ENCODE measurements around the gene NCOA7.
"Not testable (repeated sequence)": the region's sequence is repeated elsewhere in the genome, so short reads cannot be mapped to it uniquely, and the experiment has no call there.

The NCOA7 gene

GRCh38 chr6:125927761-125928160 lies 137.0 kb downstream of the NCOA7 start:
- no peak for DNase-seq

GRCh38 chr6:125930765-125931418 lies 140.1 kb downstream of the NCOA7 start:
- no peak for DNase-seq

DNA sequence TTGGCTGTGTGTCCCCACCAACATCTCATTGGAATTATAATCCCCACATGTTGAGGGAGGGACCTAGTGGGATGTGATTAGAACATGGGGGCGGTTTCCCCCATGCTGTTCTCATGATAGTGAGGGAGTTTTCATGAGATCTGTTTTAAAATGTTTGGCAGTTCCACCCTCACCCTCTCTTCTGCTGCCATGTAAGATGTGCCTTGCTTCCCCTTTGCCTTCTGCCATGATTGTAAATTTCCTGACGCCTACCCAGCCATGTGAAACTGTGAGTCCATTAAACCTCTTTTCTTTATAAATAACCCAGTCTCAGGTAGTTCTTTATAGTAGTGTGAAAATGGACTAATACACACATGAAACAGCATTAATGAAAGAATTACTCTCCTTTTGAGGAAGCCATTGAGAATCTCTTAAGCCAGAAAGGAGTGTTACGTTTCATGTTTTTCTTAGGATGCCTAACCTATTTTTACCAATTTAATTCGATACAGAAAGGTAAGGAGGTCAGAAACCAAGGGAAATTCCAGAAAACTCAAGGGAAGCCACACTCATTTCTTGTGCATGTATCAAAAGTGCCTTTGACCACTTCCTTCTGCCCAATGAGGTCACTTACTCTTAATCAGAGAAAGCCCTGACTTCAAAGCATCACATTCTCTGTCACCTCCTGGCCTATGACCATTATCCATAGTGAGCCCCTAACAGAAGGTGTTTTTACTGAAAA lies 141.1 kb downstream of the NCOA7 start:
- no peak for DNase-seq

DNA sequence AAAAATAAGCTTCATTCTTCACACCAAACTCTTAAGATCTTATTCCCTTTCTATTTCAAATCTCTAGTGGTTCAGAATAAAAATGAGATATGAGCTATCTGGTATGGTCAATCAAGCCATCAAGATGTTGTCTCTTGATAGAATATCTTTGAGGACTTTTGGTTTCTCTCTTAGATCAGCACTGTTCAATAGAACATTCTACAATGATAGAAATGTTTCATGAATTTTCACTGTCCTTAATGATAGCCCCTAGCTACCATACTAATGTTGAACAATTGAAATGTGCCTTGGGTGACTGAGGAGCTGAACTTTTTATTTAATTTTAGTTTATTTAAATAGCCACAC lies 141.7 kb downstream of the NCOA7 start:
- no peak for DNase-seq

DNA sequence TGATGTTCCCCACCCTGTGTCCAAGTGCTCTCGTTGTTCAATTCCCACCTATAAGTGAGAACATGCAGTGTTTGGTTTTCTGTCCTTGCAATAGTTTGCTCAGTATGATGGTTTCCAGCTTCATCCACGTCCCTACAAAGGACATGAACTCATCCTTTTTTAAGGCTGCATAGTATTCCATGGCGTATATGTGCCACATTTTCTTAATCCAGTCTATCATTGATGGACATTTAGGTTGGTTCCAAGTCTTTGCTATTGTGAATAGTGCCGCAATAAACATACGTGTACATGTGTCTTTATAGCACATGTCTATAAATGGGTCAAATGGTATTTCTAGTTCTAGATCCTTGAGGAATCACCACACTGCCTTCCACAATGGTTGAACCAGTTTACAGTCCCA lies 144.8 kb downstream of the NCOA7 start:
- not testable (repeated sequence) for DNase-seq

- DNase-seq, result no peak
Measured at GRCh38 chr6:125939026-125939425, 148.3 kb downstream of the NCOA7 start.

GRCh38 chr6:125939791-125940190 lies 149.0 kb downstream of the NCOA7 start:
- DNase-seq, result no peak

DNA sequence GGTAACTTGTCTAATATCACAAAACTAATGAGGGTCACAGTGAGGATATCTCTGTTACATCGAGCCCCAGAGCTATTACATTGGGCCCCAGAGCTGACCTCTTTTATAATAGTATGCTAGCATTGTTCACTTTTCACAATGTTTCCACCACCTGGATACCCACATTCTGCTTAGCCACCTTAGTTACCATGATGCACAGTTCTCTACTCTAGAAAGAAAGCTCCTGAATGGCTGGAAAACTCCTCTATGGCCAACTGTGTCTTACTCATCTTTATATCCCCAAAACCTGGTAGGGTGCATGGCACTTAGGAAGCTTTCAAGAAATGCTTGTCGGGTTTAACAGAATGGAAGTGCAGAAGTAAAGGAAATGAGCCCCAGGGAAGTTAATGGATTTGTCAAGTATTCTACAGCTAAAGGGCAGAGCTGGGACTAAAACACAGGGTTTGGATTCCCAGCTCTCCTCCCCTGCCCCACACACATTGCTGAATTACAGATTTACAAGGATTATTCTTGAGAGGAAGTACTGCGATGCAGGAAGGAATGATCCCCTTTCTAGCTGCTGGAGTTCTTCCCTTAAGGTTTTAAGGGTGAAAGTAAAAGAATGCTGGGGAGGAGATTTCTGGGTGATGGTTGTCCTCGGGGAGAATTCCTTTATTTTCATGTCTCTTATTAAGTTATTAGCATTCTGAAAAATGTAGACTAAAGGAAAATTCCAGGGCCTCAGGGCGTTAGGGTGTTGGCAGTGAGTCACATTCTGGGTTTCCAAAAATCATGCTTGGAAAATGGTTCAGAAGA lies 149.7 kb downstream of the NCOA7 start:
- DNase-seq, result no peak

DNA sequence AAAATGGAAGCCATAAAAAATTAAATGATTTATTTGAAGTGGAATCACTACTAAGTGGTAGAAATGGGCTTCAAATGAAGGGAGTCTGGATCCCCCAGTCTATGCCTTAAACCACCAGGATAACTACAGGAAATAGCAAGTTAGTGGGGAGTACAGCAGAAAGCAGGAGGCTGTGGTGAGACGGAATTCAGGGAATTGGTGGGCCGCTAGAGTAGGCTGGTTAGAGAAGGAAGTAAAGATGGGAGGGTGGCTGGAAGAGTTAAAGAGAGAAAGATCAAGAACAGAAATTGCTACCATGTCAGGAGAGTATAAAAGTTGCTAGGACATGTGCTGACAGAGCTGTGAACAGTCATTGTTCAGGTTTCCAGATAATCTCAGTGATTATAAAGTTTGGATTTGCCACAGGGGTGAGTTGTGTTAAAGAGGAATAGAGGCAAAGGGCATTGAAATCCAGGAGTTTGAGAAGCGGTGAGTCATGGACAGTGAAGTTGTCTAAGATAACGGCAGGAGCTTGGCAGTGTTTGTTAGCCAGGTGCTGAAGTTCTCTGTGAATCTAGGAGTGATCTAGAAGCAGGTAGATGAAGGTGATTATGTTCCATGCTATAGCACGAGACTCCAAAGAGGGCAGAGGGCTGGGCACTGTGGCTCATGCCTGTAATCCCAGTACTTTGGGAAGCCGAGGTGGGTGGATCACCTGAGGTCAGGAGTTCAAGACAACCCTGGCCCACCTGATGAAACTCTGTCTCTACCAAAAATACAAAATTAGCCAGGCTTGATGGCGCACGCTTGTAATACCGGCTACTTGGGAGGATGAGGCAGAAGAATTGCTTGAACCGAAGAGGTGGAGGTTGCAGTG lies 152.1 kb downstream of the NCOA7 start:
- no peak for DNase-seq

DNA sequence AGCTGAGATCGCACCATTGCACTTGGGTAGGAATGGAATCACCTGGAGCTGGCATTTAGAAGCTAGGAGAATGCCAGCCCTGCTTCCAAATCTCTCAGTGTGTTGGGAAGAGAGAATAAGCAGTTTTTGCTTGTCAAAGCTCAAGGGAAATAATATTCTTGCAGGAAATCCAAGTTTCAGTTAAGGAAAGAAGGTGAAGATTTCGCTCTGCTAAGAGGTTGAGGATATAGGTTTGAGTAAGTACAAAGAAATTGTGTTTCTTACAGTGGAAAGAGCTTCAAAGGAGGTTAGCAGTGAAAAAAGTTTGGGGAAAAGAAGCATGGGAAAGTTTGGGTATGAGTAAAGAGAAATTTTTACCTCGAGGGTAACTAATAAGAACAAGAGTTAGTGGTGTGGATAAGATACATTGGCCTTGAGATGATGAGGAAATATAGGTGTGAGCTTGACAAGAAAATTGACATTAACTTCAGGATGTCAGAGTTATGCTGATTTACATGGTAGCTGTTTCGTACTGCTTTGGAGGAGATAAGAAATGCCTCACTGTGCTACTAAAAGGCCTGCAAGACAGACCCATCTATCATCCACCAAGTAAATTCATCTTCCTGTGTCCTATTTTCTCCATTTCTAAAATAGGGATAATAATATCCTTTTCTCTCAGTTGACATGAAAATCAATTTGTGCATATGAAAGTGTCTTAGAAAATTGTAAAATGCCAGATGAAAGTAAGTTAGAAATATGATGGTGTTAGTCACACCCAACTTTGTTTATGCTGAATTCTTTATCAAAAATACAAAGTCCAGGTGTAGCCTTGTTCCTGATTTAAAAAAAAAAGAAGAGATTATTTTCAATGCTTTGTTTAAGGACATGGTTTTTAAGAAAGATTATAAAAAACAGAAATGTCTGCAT lies 153.0 kb downstream of the NCOA7 start:
- no peak for DNase-seq

GRCh38 chr6:125944434-125944816 lies 153.7 kb downstream of the NCOA7 start:
- DNase-seq, result no peak

DNA sequence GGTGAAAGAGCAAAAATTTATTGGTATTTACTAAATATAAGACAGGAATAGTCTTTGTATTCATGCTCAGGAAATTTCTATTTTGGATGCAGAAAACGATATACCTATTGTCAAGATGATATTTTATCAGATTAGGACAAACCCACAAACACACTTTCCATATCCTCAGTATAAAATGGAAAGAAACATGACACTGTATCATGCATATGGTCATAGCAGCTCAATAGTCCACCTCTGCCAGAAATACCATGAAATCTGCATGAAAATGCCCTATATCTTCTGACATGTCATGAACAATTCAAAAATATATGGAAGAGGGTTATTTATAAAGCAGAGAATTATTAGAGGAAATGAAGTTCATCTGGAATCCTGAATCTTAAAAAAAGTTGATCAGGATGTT lies 154.1 kb downstream of the NCOA7 start:
- no peak for DNase-seq

GRCh38 chr6:125945378-125946141 lies 154.8 kb downstream of the NCOA7 start:
- no peak for DNase-seq

DNA sequence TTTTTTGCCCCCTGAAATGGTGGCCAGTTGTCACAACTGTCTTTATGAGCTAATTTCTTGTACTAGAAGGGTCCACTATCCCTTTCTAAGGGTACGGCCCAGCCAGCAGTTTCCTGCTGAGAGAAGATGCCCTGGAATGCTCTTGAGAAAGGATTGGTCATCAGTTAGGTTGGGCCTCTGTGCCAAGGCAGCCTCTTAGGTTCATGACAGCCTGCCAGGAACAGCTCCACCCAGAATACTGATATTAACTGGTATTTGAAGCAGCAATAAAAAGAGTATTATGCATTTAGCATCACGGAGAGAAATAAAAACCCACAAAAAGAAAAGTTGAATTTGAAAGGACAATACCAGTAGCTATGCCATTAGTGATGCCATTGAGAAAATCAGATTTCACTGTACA lies 156.9 kb downstream of the NCOA7 start:
- DNase-seq, result no peak

DNA sequence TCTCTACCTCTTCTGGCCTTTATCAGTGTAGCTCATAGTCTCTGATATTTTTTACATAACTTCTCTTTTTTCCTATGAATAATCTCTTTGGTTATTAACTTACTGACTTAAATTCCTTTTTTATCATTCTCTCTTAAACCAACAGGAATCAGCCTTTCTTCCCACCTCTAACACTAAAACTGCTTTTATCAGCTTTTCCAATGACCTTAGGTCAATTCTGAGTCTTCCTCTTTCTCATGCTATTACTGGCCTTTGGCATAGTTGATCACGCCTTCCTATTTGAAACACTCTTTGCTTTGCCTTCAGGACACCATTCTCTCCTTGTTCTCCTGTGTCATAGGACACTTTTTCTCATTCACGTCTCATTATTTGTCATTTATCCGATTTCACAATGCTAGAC lies 157.7 kb downstream of the NCOA7 start:
- no peak for DNase-seq

DNA sequence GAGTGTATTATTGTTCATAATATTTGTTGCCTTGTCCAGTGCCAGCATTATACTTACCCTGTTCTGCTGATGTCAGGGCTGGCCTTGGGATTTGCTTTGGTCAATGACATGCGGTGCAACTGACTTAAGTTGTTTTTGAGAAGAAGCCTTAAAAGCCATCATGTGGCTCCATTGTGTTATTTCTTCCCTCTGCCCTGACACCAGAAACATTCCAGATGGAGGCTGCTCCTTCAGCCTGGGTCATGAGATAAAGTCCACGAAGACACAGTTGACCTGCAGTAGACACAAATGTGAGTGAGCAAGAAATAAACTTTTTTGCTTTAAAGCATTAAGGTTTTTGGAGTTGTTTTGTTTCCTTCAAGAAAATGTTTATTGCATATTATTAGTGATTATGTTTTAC lies 158.3 kb downstream of the NCOA7 start:
- no peak for DNase-seq

DNA sequence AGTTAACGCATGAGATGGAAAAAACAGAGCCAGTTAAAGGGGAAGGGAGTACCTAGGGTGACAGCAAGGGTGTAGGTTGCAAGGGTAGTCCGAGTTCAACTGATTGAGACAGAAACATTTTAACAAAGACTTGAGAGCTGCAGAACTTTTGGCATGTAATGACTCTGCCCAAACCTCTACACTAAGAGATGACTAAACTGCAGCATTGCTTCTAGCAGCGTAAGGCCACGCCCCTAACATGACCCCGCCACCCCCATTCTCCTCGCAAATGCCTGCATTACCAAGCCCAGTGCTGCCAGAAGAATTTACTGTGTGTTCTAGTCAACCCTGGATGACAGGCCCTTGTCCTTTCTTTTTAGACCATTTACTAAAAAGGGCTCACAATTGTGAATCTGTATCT lies 159.5 kb downstream of the NCOA7 start:
- no peak for DNase-seq

DNA sequence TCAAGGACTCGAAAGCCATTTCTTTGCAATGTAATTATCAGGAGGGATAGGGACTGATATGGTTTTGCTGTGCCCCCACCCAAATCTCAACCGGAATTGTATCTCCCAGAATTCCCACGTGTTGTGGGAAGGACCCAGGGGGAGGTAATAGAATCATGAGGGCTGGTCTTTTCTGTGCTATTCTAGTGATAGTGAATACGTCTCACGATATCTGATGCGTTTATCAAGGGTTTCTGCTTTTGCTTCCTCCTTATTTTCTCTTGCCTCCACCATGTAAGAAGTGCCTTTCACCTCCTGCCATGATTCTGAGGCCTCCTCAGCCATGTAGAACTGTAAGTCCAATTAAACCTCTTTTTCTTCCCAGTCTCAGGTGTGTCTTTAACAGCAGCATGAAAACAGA lies 160.0 kb downstream of the NCOA7 start:
- DNase-seq, result not testable (repeated sequence)

DNA sequence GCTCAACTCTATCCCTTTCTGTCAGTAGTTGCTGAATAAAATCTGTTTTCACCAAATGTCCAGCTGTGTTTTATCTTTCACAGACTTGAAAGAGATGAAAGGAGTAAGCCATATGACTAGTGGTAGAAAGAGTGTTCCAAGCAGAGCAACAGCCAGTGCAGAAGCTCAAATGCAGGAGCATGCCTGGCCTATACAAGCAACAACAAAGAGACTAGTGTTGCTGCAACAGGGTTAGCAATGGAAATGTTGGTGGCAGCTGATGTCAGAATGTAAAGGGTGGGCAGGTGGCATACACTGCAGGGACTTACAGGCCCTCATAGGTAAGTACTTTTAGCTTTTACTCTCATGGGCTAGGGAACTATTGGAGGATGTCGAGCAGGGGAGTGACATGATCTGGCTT lies 160.6 kb downstream of the NCOA7 start:
- no peak for DNase-seq

- no peak for DNase-seq
Measured at GRCh38 chr6:125952764-125953501, 162.2 kb downstream of the NCOA7 start.

DNA sequence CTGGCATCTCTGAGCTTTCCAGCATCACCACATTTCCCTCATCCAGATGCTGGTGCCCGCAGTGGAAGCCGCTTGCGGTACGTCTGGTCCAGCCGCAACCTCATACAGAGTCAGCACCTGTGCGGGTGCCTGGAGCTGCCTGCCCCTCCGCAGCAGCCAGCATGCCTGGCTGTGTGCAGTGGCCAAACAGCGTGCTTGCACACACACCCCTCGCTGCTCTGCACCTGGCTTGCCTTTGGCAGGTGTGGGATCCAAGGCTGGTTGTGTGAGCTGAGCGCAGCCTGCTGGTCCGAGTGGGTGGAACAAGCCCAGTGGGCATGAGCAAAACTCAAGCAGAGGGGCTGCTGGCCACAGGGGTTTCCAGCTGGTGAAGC lies 162.7 kb downstream of the NCOA7 start:
- no peak for DNase-seq
